Kidney (tissue), 14 donors: ENCODE measurements around the gene ENTPD6. TPM values are rescaled to one million over a fixed set of nuclear protein-coding genes. Genes with fewer than 3 reads are reported as not detected.

ENCODE experiments used
- DNase-seq, 5 donors: peaks; one replicate each; pipeline ENCODE4 v3.0.0-alpha.2; 2013 to 2020
- FAIRE-seq: peaks from 2 replicates; lab custom pipeline; 2012; peaks lifted over from hg19 to GRCh38; lab: Jason Lieb, UNC
- H3K27ac ChIP-seq, 2 donors: one replicate each; pipeline ENCODE4 v1.7.0; 2013; ENCODE audit warnings: low read depth in 2 of 2, low read length in 2 of 2, inconsistent platforms in 1 of 2
- H3K27me3 ChIP-seq: one replicate; pipeline ENCODE4 v1.7.1; 2013; ENCODE audit warnings: low read length, inconsistent platforms; ENCODE audit not compliant: control insufficient read depth, insufficient read depth
- H3K36me3 ChIP-seq, 3 donors: one replicate each; pipeline versions ENCODE4 v1.7.0 to v1.7.1; 2013; ENCODE audit warnings: low read length in 3 of 3, control low read depth in 1 of 3, inconsistent platforms in 1 of 3; ENCODE audit not compliant: insufficient read depth in 3 of 3, control insufficient read depth in 2 of 3
- H3K4me1 ChIP-seq, 3 donors: one replicate each; pipeline versions ENCODE4 v1.7.0 to v1.7.1; 2013; ENCODE audit warnings: low read length in 3 of 3, inconsistent platforms in 1 of 3, low read depth in 1 of 3; ENCODE audit not compliant: control insufficient read depth in 2 of 3, insufficient read depth in 2 of 3
- H3K4me3 ChIP-seq, 3 donors: one replicate each; pipeline versions ENCODE4 v1.7.0 to v1.8.1; 2013; ENCODE audit warnings: low read length in 3 of 3, control low read depth in 1 of 3, inconsistent platforms in 1 of 3
- H3K9ac ChIP-seq, 3 donors: one replicate each; pipeline versions ENCODE4 v1.7.0 to v1.7.1; 2013; ENCODE audit warnings: low read length in 3 of 3, control low read depth in 1 of 3, inconsistent platforms in 1 of 3
- H3K9me3 ChIP-seq, 3 donors: one replicate each; pipeline versions ENCODE4 v1.7.0 to v1.7.1; 2013; ENCODE audit warnings: low read length in 3 of 3, control low read depth in 1 of 3, inconsistent platforms in 1 of 3; ENCODE audit not compliant: control insufficient read depth in 2 of 3, insufficient read depth in 1 of 3
- intact Hi-C: fragments of 100-400 bp; cut with DNase I; formaldehyde crosslinking; loops from one replicate; pipeline ENCODE4 v1.11.1; 2022
- polyA plus RNA-seq: library from polyadenylated mRNA; stranded (reverse); fragments of 350-450 nt; fragmentation: Illumina TruSeq; extraction: RNeasy Lipid Tissue Mini Kit (QIAGEN cat#74804); gene quantifications from one replicate; pipeline ENCODE4 v1.2.3, GENCODE V29; 2014; ENCODE audit warnings: low read depth, low replicate concordance; ENCODE audit not compliant: insufficient read depth
- total RNA-seq: library from RNA; stranded (reverse); fragmentation: NEBNext Ultra II Directional; extraction: Animal tissue kit (Norgen Biotek cat#: 25700); gene quantifications from one replicate; pipeline ENCODE4 v1.2.1, GENCODE V29; 2021
- TF ChIP-seq, protein P1 (sequence below): IDR thresholded peaks from 3 replicates; pipeline ENCODE4 v1.5.1; 2012; ENCODE audit warnings: mild to moderate bottlenecking, moderate library complexity, borderline replicate concordance; ENCODE audit not compliant: insufficient read depth; ENCODE audit errors: extremely low read depth
- donor health status: control.
- donor health status: control.
- donor health status: control.
- donor health status: control.
- donor health status: control.
- donor health status: DM: yes; HTN: yes; CAD: no.
- donor health status: Normal renal cell carcinoma (clear cell type).

ENTPD6 gene
- total and polyA plus RNA-seq, 2 donors from 2014 or later: 59.0 to 95.7 TPM

DNA sequence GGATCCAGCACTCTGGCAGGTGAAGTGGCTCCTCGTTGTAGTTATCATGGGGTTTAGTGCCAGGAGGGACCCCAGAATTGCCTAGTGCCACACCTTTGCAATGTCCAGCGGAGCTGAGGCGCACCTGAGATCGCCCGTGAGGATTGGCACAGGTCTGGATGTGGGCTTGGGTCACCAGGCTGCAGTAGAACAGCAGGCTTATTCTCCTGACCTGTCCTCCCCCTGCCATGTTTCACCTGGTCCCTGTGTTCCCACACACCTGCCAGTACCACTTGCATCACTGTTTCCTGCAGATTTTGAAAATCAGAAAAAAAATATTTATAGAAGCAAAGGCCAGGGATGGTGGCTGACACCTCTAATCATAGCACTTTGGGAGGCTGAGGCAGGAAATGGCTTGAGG lies 16.7 kb downstream of the ENTPD6 start:
- FAIRE-seq (no peak), DNase-seq (no peak)
- intact Hi-C loops: no loop called here
- no peak overlapping the region for H3K27ac ChIP-seq
- no peaks in the 10 kb centered on the region for H3K27me3 ChIP-seq
- no peaks in the 10 kb centered on the region for H3K9me3 ChIP-seq
- no peak overlapping the region for H3K9ac ChIP-seq
- H3K36me3 ChIP-seq: peaks cover 0 to 28% (median 28%) of the 10 kb centered on the region in 3 donors
- H3K4me1 ChIP-seq: no peaks in the 10 kb centered on the region
- TF ChIP-seq, protein P1, sequence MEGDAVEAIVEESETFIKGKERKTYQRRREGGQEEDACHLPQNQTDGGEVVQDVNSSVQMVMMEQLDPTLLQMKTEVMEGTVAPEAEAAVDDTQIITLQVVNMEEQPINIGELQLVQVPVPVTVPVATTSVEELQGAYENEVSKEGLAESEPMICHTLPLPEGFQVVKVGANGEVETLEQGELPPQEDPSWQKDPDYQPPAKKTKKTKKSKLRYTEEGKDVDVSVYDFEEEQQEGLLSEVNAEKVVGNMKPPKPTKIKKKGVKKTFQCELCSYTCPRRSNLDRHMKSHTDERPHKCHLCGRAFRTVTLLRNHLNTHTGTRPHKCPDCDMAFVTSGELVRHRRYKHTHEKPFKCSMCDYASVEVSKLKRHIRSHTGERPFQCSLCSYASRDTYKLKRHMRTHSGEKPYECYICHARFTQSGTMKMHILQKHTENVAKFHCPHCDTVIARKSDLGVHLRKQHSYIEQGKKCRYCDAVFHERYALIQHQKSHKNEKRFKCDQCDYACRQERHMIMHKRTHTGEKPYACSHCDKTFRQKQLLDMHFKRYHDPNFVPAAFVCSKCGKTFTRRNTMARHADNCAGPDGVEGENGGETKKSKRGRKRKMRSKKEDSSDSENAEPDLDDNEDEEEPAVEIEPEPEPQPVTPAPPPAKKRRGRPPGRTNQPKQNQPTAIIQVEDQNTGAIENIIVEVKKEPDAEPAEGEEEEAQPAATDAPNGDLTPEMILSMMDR: no peak
- H3K4me3 ChIP-seq: no peak overlapping the region

DNA sequence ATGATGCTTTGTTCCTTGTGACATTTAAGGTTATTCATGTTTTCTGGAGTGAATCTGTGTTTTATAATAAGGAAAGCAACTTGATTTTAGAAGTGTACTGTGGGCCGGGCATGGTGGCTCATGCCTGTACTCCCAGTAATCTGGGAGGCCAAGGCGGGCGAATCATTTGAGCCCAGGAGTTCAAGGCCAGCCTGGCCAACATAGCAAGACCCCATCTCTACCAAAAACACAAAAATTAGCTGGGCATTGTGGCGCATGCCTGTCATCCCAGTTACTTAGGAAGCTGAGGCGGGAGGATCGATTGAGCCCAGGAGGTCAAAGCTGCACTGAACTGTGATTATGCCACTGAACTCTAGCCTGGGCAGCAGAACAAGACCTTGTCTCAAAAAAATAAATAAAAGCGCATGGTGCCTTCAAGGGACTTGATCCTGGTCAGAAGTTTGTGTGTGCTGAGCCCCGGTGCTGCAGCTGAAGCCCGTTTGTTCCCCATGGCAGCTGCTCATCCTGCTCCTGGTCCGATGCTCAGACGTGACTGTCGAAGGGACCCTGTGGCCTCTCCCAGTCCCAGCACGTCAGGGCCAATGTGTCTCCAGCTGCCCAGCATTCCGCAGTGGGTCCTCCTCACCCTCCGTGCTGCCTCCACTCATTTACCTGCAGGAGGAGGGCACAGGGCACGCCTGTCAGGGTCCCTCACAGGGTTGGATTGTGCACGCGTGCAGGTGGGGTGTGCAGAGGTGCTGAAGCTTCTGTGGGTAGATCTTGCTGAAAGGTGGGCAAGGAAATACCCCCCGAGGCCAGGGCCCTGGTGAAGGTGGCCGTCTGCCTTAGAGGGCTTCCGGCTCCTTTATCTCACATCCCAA lies 18.3 kb downstream of the ENTPD6 start:
- H3K27ac ChIP-seq: no peak overlapping the region
- TF ChIP-seq, protein P1: no peak
- H3K9ac ChIP-seq: no peak overlapping the region
- peaks cover 0 to 34% (median 30%) of the 10 kb centered on the region in 3 donors for H3K36me3 ChIP-seq
- H3K27me3 ChIP-seq: no peaks in the 10 kb centered on the region
- FAIRE-seq (no peak), DNase-seq (no peak)
- no peak overlapping the region for H3K4me3 ChIP-seq
- H3K4me1 ChIP-seq: no peaks in the 10 kb centered on the region
- H3K9me3 ChIP-seq: no peaks in the 10 kb centered on the region
- intact Hi-C loops: no loop called here

DNA sequence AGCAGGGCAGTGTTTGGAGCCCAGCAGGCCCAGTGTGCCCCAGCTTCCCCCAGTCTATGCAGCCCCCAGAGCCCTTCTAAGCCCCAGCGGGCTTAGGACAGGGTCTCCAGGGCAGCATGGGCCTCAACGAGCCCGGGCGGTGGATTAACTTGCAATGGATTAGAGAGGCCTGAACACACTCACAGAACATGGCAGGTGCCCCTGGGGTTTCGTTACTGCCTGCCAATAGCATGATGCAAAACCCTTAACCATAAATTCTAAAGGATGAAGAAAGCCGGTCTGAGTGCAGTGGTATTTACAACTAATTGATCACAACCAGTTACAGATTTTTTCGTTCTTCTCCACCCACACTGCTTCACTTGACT lies 18.9 kb downstream of the ENTPD6 start:
- H3K27me3 ChIP-seq: no peaks in the 10 kb centered on the region
- FAIRE-seq (no peak), DNase-seq (no peak)
- no peak overlapping the region for H3K4me3 ChIP-seq
- no peak overlapping the region for H3K9ac ChIP-seq
- H3K9me3 ChIP-seq: no peaks in the 10 kb centered on the region
- TF ChIP-seq, protein P1: no peak
- peaks cover 0 to 34% (median 30%) of the 10 kb centered on the region in 3 donors for H3K36me3 ChIP-seq
- H3K27ac ChIP-seq: no peak overlapping the region
- no peaks in the 10 kb centered on the region for H3K4me1 ChIP-seq
- intact Hi-C loops: no loop called here
